ENCODE measurements around the gene IFIT1. TPM values are rescaled to one million over a fixed set of nuclear protein-coding genes. Genes with fewer than 3 reads are reported as not detected.

The IFIT1 gene
- total and polyA plus RNA-seq, 9 of the 15 experiments (the other 6 are each of a cell fraction or from before 2014, with no cell fraction given), result 0.03 to 0.40 (median 0.18) TPM

DNA sequence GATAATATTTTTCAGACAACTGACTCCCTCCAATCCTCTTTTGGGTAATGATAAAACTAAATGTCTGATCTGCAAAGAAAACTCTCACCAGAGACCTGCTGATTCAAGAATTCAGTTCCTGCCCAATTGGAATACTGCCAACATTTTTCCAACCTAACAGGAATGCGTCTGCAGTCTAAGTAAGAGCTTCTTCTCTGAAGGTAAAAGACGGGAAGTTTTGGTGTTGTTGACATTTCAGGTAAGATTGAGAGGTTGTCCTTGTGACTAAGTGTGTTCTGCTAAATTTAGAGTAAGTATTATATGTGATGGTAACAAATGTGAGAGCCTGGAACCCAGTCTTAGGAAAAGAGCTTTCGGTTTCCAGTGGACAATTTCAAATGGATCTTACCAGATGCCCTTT lies 39.6 kb downstream of the IFIT1 start:
- TF ChIP-seq SNIP1 (IDR thresholded peaks at IDR 0.05; ENCODE audit: low read depth) (no peak), ZNF444 (CRISPR knock-in tag; IDR thresholded peaks at IDR 0.05) (no peak), DPF2 (IDR thresholded peaks at IDR 0.05) (no peak), HMGN3 (IDR thresholded peaks at IDR 0.05; ENCODE audit: borderline replicate concordance, extremely low read depth, insufficient read length, low read depth, low read length) (no peak), XRCC5 (IDR thresholded peaks at IDR 0.05; ENCODE audit: low read depth, low read length) (no peak)
- ATAC-seq (no peak), FAIRE-seq (no peak), DNase-seq (ENCODE audit: extremely low read depth in 1 of 4, low spot score in 3 of 4) (no peak)
- in situ Hi-C loops (cut with MboI) (loop anchor here (25.0 kb wide), 1 partner anchor 1430 kb away; the partner anchor contains the start of genes HTR7 and RPP30), intact Hi-C loops (cut with micrococcal nuclease) (no loop called here)
- POLR2A ChIA-PET, result no interaction called here
- no peak overlapping the region for H3K4me3 ChIP-seq
- CTCF ChIA-PET (ENCODE audit: low intra/inter-chr PET ratio), result no interaction called here
- H3K27me3 ChIP-seq (ENCODE audit: control insufficient read depth in 2 of 2, insufficient read depth in 2 of 2, low read length in 2 of 2), result no peaks in the 10 kb centered on the region
- no TSS peak for BruUV-seq (replicated peaks)
- H3K4me1 ChIP-seq (replicated peaks in 1 of 2; ENCODE audit: control insufficient read depth in 2 of 2, insufficient read depth in 2 of 2, low read length in 2 of 2), result no peaks in the 10 kb centered on the region
- no peaks in the 10 kb centered on the region for H4K20me1 ChIP-seq (replicated peaks; ENCODE audit: control insufficient read depth, insufficient read depth, low read length)
- H3K9me3 ChIP-seq (replicated peaks; ENCODE audit: control insufficient read depth, insufficient read depth, low read depth, low read length), result no peaks in the 10 kb centered on the region
- no peaks in the 10 kb centered on the region for H3K79me2 ChIP-seq (ENCODE audit: control insufficient read depth, insufficient read depth, low read length)
- no peaks in the 10 kb centered on the region for H3K36me3 ChIP-seq (ENCODE audit: control insufficient read depth, insufficient read depth, low read length)
- H3K4me2 ChIP-seq (ENCODE audit: insufficient read depth, low read length), result no peak overlapping the region
- H3K9ac ChIP-seq (ENCODE audit: insufficient read depth in 1 of 2, low read depth in 2 of 2, low read length in 2 of 2), result no peak overlapping the region
- H3K9me1 ChIP-seq (ENCODE audit: control insufficient read depth, insufficient read depth, low read length), result no peaks in the 10 kb centered on the region
- 0% methylated on average over 3 of the region's 3 CpGs for WGBS (ENCODE audit: insufficient coverage, low coverage, missing lambda C conversion rate)
- H2AFZ ChIP-seq (ENCODE audit: low read depth, low read length), result no peak overlapping the region
- no peak overlapping the region for H3K27ac ChIP-seq (ENCODE audit: extremely low read depth, low read depth, low read length)

DNA sequence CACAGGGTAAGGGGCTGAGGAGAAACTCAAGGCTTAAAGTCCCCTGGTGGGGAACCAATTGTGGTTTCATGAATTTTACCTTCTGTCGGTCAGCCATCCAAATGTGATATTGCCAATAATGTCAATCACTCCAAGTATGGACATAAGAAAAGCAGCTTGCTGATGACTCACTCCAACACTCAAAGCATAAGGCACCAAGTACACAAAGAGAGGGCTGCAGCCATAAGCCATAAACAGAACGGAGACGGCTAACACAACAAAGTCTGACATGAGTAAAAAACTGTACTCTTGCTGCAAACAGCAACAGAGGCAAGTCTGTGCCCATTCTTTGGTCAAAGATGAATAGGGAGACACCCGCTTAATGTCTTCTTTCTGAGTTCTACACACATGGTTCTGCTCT lies 46.1 kb downstream of the IFIT1 start:
- Histone ChIP-seq H3K27ac (ENCODE audit: extremely low read depth, low read depth, low read length) (no peak overlapping the region), H3K9me3 (replicated peaks; ENCODE audit: control insufficient read depth, insufficient read depth, low read depth, low read length) (no peaks in the 10 kb centered on the region), H3K27me3 (ENCODE audit: control insufficient read depth in 2 of 2, insufficient read depth in 2 of 2, low read length in 2 of 2) (no peaks in the 10 kb centered on the region), H4K20me1 (replicated peaks; ENCODE audit: control insufficient read depth, insufficient read depth, low read length) (no peaks in the 10 kb centered on the region), H3K4me2 (ENCODE audit: insufficient read depth, low read length) (no peak overlapping the region), H3K79me2 (ENCODE audit: control insufficient read depth, insufficient read depth, low read length) (no peaks in the 10 kb centered on the region), H3K36me3 (ENCODE audit: control insufficient read depth, insufficient read depth, low read length) (no peaks in the 10 kb centered on the region), H2AFZ (ENCODE audit: low read depth, low read length) (no peak overlapping the region), H3K4me3 (no peak overlapping the region), H3K9ac (ENCODE audit: insufficient read depth in 1 of 2, low read depth in 2 of 2, low read length in 2 of 2) (no peak overlapping the region), H3K9me1 (ENCODE audit: control insufficient read depth, insufficient read depth, low read length) (no peaks in the 10 kb centered on the region), H3K4me1 (replicated peaks in 1 of 2; ENCODE audit: control insufficient read depth in 2 of 2, insufficient read depth in 2 of 2, low read length in 2 of 2) (no peaks in the 10 kb centered on the region)
- FAIRE-seq (no peak), DNase-seq (ENCODE audit: extremely low read depth in 1 of 4, low spot score in 3 of 4) (no peak), ATAC-seq (no peak)
- no peak for TF ChIP-seq ZNF143 (CRISPR knock-in tag; IDR thresholded peaks at IDR 0.05)
- TF ChIP-seq PHB (CRISPR knock-in tag; IDR thresholded peaks at IDR 0.05), result no peak
- no peak for TF ChIP-seq RBFOX2 (IDR thresholded peaks at IDR 0.05; ENCODE audit: low read depth, low read length)
- TF ChIP-seq WHSC1 (IDR thresholded peaks at IDR 0.05; ENCODE audit: low read length), result no peak
- TF ChIP-seq ZFP1 (CRISPR knock-in tag; IDR thresholded peaks at IDR 0.05), result no peak
- TF ChIP-seq PURB (CRISPR knock-in tag; IDR thresholded peaks at IDR 0.05; ENCODE audit: low read depth), result no peak
- TF ChIP-seq XRCC4 (IDR thresholded peaks at IDR 0.05; ENCODE audit: extremely low read depth, insufficient read depth, insufficient read length), result no peak
- TF ChIP-seq TARDBP (IDR thresholded peaks at IDR 0.05), result no peak
- ChIA-PET CTCF (ENCODE audit: low intra/inter-chr PET ratio) (no interaction called here), POLR2A (no interaction called here)
- in situ Hi-C loops (cut with MboI), result loop anchor here (25.0 kb wide), 1 partner anchor 1424 kb away; the partner anchor contains the start of genes HTR7 and RPP30
- BruUV-seq (replicated peaks), result no TSS peak
- WGBS (ENCODE audit: insufficient coverage, low coverage, missing lambda C conversion rate), result 0% methylated on average over 4 of the region's 4 CpGs
- intact Hi-C loops (cut with micrococcal nuclease), result no loop called here
